A549 treated with ZK216348 at 1 μM for 4 hours (cell line): ENCODE data around the gene OR2W3. TPM values are rescaled to one million over a fixed set of nuclear protein-coding genes. Genes with fewer than 3 reads are reported as not detected.

Experiments used
- total RNA-seq: library from RNA; stranded (reverse); fragments of 200-300 nt; extraction: Qiagen RNA extraction; gene quantifications from 5 replicates; pipeline ENCODE4 v1.2.3, GENCODE V29; 2022; ENCODE audit warnings: low read depth

OR2W3 gene
- not detected in 5 replicates for total RNA-seq

GRCh38 chr1:247895163-247895637 lies at the start of gene OR2W3:
TSS of gene OR2W3 (plus strand) at chr1:247895587. CDS start at chr1:247895587, 0 bp downstream.

DNA sequence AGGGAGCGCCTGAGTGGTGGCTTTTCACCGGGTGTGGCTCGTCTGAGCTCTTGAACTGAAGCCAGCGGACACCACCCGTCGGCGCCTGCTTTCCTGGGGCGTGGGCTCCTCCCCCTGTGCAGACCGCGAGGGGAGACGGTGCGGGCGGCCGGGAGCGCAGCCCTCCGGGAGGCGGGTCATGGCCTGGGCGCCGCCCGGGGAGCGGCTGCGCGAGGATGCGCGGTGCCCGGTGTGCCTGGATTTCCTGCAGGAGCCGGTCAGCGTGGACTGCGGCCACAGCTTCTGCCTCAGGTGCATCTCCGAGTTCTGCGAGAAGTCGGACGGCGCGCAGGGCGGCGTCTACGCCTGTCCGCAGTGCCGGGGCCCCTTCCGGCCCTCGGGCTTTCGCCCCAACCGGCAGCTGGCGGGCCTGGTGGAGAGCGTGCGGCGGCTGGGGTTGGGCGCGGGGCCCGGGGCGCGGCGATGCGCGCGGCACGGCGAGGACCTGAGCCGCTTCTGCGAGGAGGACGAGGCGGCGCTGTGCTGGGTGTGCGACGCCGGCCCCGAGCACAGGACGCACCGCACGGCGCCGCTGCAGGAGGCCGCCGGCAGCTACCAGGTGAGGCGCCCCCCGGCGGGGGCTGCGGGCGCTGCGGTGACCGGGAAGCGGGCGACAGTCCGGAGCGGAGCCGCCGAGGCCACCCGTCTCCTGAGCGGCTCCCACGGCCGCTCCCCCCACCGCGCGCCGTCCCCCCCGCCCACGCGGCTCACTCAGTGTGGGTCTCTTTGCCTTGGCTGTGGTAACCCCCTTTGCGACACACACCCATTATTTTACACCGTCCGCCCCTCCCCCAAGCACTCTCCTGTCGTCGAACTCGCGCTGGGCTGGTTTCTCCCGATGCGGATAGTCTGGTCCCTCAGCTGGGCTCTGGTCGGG lies 38.1 kb upstream of the OR2W3 start, which contains the start of gene TRIM58:
TSS of gene TRIM58 (plus strand) at position 119 of the 916 bp plus-strand sequence. CDS start at position 179, 60 bp downstream.

GRCh38 chr1:247919952-247920351 lies 24.6 kb downstream of the OR2W3 start, which contains the start of gene OR2T8:
TSS of gene OR2T8 (plus strand) at chr1:247920252. CDS start at chr1:247921018, 766 bp downstream.

DNA sequence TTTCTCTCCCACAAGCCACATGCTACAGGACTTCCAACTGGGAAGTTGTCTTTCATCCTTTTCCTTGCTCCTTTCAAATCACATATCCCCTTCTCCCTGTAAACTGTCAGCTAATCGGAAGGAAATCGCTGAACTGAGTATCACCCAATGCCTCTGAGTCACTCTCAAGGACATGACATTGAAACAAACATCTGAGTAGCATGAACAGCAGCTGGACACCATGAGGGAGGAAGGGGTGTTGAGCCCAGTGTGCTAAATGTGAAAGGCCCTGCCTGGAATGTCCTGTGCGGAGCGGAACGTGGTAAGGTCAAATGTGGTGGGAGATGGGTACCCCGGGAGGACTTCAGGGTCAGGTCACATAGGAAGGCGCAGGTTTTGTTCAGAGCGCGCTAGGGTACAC lies 29.5 kb downstream of the OR2W3 start, which contains the start of gene OR2AJ1:
TSS of gene OR2AJ1 (plus strand) at position 22 of the 400 bp plus-strand sequence. CDS start 8,880 bp downstream, outside the sequence.

Other genes starting within 250 kb of the OR2W3 start
- gene OR13G1, start 215.8 kb upstream of the OR2W3 start, total RNA-seq = not detected in 5 replicates
- not detected in 5 replicates for gene OR6F1, start 178.9 kb upstream of the OR2W3 start, total RNA-seq
- gene OR14K1, start 157.0 kb upstream of the OR2W3 start, total RNA-seq = not detected in 5 replicates
- gene OR14A2, start 147.4 kb upstream of the OR2W3 start, total RNA-seq = not detected in 5 replicates
- gene OR1C1, start 135.0 kb upstream of the OR2W3 start, total RNA-seq = not detected in 5 replicates
- gene OR14A16, start 71.5 kb upstream of the OR2W3 start, total RNA-seq = not detected in 5 replicates
- not detected in 5 replicates for gene OR11L1, start 53.7 kb upstream of the OR2W3 start, total RNA-seq
- gene TRIM58, start 38.4 kb upstream of the OR2W3 start, total RNA-seq = not detected in 5 replicates
- gene OR2T8, start 24.7 kb downstream of the OR2W3 start, total RNA-seq = not detected in 5 replicates
- not detected in 5 replicates for gene OR2AJ1, start 29.3 kb downstream of the OR2W3 start, total RNA-seq
- gene OR2L8, start 53.3 kb downstream of the OR2W3 start, total RNA-seq = not detected in 5 replicates
- gene OR2AK2, start 69.6 kb downstream of the OR2W3 start, total RNA-seq = not detected in 5 replicates
- gene OR2L5, start 118.1 kb downstream of the OR2W3 start, total RNA-seq = not detected in 5 replicates
- gene OR2L2, start 134.5 kb downstream of the OR2W3 start, total RNA-seq = not detected in 5 replicates
- gene OR2L3, start 151.2 kb downstream of the OR2W3 start, total RNA-seq = not detected in 5 replicates
- gene OR2L13, start 199.6 kb downstream of the OR2W3 start, total RNA-seq = not detected in 5 replicates
- gene OR2M5, start 249.6 kb downstream of the OR2W3 start, total RNA-seq = not detected in 5 replicates